HG03095 (cell line): ENCODE data around the gene MYH15.
A peak's percentile ranks its signal among the peaks of the same experiment; 100 is the strongest.

Source experiments
- ATAC-seq: cut with Tn5 transposase; IDR thresholded peaks from one replicate; pipeline ENCODE4 v1.9.1; 2021; ENCODE audit warnings: moderate library complexity; ENCODE audit not compliant: unreplicated experiment

The MYH15 gene

DNA sequence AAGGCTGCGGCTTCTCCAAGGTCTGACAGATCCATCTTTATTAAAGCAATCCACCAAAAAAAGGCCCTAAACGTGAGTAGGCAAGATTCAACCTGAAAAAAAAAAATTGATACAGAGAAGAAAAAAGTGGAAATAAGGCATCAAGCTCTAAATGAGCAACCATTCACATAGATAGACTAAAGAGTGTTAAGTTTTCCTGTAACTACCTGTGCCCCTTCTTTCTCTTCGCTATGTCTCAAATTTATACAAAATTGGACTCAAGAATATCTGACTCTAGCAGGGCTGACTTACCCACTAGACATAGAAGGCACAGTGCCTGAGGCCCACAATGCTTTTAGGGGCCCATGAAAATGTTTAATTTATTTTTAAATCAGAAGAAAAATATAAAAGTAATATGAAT is at the start of gene MYH15:
TSS of gene MYH15 (minus strand) at position 101 of the 400 bp plus-strand sequence. CDS start at position 35, 66 bp downstream.
- ATAC-seq, result no peak

DNA sequence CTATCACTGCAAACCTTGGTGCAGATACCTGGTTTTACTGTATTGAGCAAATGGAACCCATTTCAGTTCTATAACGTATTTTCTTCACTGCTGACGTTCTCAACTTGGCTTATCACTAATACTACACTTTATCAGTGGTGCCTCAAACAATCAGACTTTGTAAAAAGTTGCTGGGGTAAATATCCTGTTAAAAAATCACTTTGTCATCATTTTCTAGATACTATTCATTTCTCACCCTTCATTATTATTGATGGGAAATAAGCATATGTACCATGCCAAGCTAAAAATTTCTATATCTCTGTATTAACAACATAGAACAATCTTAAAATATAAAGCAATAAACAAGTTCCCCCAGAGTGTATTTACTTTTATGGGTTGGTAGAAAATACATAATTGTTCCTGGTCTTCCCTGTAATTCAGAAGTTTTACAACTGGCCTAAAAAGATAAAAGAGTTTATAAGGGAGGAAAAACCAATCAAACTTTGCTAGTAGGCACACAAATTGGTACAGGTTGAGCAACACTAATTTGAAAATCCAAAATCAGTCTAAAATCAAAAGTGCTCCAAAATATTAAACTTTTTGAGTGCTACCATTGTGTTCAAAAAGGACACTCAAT is 45.7 kb upstream of the MYH15 start:
- no peak for ATAC-seq

DNA sequence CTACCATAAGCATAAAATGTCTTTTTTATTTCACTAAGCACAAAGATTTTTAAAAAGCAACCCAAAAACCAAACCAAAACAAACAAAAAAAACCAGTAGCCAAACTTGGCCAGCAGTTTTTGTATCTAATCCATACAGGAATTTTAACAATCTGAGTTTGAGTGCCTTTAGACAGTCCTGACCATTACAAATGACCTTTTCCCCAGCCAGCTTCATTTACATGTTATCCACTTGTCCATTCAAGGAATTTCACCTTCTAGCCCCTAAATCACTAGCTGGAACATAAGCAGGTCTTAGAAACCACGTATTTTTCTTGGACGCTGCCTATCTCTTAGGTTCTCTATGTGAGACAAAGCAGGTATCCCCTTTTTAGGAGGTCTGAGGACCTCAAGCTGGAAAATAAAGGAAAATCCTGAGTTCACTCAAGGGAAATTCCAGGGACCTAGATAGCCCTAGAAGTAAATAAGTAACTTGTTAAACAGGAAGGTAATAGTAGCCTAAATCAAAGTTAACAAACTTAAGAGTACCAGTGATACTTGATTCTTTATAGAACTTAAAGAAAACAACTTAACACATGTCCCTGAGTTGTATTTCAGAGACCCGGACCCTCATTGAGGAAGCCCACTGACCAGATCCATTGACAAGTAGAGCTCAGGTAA is 44.6 kb upstream of the MYH15 start:
- ATAC-seq, result no peak

DNA sequence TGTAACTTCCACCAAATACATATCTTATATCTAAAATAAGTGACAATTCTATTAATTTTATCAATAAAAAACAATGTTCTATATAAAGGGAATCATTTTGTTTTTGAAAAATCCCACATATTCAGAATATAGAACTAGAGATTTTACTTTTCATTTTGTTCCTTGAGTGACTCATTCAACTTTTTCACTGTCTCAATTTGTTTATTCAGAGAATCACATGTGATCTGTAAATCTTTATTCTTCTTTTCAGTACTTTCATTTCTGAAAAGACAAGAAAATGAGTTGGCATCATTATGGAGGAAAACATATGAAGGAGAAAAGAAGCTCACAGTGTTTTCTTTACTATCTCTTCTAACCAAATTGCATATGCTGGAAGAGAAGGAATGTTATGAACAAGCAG is 43.8 kb upstream of the MYH15 start:
- no peak for ATAC-seq

DNA sequence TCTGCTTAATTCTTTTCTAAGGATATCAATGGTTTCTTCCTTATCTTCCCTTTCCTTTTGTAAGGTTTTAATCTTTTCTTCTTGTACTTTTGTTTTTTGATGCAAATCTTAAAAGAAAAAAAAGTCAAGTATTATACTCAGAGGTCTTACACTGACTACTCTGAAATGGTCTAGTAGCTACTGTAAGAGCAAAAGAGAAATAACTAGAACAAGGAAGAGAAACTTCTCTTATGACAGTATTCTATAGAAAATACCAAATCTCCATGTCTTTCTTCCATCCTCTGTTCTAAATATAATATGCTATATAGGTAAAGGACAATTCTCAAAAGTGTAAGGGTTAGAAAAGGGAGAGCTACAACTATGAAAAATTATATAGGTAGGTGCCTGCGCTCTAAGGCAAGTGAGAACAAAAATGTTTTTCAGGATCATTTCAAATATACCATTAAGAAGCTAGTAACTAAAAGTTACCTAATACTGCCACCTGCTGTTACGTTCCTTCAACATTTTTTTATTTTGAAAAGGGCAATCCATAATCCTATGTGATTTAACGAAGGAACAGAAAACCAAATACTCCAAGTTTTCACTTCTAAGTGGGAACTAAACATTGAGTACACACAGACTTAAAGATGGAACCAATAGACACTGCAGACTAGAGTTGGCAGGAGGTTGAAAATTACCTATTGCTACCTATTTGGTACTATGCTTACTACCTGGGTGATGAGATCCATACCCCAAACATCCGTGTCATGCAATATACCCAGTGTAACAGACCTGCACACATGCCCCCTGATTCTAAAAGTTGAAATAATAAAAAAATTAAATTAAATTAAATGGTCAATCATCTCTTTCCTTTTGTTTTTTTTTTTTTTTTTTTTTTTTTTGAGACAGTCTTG is 42.1 kb upstream of the MYH15 start:
- no peak for ATAC-seq

DNA sequence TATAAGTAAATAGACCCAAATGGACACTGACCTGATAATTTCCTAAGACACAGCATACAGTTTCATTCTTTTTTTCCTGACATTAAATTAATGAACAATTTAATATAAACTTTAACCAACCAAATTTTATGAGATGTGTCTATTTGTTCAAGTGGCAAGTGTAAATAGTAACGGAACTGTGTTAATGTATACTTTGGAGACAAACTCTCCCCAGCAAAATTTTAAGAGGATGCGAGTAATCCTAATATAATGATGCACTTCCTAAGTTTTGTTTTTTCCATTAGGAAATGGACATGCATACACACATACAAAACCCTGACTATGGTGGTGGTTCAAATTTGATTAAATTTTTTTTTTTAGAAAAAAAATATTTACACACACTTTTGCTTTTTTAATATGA is 38.5 kb upstream of the MYH15 start:
- no peak for ATAC-seq

DNA sequence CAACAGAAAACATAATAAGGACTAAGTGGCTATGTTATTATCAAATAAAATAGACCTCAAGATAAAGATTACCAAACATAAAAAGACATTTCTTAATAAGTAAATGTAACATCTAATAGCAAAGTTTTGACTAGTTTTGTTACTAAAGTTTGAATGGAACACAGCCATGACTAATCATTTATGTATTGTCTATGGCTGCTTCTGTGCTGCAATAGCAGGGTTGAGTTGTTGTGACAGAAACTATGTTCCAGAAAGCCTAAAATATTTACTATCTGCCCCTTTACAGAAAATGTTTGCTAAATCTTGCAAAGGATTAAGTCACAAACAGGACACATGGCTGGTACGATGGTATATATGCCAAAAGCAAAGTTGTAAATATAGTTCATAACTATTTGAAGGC is 37.9 kb upstream of the MYH15 start:
- ATAC-seq, result no peak

DNA sequence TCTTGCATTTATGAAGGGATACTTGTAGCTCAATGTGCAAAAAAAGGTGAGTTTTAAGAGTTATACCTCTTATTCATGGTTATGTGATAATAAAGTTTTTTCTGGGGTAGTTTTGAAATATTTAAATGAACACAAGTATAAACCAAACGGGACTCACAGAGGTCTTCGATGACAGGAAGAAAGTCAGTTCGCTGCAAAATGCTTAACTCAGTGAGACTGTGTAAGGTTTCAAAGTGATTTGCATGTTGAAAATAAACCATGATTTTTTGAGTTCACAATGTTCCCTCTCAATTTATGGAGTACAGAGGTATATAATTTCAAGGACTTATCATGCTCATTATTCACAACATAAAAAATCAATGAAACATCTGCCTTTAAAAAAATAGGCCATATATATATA is 36.3 kb upstream of the MYH15 start:
- ATAC-seq, result no peak

DNA sequence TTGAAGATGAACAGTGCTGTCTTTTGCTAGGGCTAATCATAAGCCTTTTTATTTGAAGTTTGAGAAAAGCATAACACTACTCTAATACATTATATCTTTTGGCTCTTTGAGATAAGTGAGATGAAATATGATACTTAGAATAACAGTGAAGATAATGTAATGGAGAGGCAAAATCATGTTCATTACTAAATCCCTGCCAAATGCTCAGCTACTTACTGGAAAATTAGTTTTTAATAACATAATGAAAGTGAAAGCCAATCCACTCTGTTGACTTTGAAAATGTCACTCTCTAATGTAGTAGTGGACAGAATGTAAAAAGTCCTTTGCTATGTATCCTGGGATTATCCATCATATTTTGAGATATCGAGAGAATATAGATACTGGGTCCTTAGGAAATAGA is 35.9 kb upstream of the MYH15 start:
- no peak for ATAC-seq

DNA sequence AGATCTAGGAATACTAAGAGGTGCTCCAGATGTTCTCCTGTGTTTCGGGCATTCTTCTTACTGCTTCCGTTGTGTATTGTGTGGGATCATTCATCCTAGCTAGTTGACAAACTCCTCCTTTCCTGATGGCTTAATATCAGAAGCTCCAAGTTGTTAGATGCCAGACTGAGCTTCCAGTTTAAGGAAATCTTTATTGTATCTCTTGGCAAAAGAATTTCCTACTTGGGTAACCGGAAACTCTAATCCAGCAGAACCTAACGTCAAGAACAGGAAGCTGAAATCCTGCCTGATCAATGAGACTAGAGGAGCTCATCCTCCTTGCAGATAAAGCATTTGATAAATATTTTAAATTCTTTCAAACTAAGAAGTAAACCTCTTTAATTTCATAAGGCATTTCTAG is 27.7 kb upstream of the MYH15 start:
- ATAC-seq, result no peak

DNA sequence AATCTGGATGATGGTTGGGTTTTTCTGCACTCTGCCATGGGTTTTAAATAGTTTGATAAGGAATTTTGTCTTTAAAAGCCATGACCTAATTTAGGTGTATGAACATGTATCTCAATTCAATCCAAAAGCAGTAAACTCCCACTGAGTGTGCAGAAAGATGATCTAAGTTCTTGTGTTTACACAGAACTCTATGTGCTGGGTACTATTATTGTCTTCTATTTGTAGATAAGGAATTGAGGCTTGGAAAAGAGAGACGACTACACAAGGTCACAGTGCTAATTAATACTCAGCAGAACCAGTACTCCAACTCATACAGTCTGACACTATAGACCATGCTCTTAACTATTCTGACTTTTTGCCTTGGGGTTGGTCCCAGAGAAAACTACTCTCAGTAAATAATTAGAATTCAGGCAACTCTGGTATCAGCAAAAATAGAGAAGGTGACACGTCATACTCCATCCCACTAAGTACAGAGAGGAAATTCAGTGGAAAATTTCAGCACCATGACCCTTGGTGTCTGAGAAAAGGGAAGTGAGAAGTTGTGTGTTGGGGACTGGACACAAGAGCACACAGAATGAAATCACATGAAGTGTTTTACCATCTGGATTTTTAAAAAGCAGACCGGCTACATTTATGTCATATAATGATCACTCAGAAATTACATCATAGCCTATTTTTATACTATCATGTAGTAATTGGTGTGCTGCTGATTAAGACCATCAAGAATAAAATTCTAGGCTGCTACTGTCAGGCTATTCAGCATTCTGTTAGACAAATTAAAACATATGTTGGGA is 18.3 kb upstream of the MYH15 start:
- ATAC-seq, result peak; percentile 94

DNA sequence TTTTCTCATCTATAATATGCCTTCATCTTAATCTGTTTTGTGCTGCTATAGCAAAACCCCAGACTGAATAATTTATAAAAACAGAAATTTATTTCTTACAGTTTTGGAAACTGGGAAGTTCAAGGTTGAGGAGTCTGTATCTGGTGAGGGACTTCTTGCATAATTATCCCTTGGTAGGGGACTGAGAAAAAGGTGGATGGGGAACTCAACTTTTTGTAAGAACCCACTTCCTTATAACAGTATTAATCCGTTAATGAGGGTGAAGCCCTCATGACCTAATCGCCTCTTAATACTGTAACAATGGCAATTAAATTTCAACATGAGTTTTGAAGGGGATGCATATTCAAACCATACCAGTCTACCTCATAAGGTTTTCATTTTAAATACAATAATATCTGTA is 17.4 kb upstream of the MYH15 start:
- no peak for ATAC-seq

DNA sequence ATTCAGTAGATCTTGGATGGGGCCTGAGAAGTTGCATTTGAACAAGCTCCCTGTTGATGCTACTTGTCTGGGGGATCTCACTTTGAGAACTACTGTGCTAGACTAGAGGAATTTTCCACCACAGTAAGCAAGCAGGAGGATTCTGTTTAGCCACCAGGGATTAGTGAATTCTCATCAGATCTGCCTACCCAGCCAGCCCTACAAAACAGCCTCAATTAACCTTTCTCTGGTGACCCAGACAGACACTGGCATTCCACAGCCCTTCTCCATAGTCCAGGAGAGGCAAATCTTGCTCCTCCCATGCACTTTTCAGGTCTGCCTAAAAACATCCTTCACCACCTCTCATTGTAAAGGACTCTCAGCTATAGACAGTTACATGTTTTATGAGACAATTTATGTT is 16.7 kb upstream of the MYH15 start:
- no peak for ATAC-seq

DNA sequence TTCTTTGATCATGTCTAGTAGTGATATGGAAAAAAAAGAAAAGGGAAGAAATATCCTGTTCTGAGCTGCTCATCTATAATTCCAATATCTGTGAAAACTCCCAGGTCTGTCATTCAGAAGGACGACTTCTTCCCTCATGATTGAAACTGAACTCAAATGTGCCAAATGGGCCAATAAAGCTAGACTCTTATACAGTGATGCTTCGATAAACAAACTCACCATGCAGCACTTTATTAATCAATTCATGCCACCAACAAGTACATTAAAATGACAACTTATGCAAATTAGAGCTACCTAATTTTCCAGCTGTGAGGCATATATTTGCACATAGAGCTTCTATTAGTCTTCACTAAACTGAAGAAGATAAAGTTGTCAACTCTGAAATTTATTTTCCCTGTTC is 15.6 kb upstream of the MYH15 start:
- ATAC-seq, result no peak

DNA sequence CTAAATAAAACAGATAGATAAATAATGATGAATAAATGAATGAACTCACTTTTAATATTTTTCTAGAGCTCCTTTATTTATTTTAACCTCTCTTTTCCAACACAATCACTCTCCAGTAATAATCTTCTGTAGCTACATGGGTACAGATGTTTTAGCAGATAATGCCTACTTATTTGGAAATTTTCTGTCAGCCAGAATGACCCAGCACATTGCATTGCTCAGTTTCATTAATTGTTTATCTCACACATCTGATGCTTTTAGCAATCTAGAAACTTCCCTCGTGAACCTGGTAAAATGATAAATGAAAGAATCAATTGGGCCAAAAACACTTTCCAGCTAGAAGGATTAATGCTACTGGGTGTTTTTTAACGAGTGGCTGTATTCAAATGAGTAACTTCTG is 14.9 kb upstream of the MYH15 start:
- ATAC-seq, result no peak

DNA sequence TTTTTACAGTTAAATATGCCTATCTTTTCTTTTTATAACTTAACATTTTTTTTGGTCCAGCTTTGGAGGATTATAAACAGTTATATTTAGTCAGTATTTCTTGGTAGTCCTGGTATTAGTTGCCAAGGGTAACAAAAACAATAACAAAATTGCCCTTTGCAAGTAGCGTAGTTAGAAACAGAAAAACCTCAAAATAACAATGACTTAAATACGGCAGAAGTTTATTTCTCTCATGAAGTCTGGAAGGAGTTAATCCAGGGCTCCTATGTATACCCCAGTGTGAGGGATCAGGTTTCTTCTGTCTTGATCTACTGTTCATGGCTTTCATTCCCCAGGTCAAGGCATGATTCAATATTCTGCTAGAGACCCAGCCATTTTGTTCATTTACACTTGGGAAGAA is 14.1 kb upstream of the MYH15 start:
- no peak for ATAC-seq

DNA sequence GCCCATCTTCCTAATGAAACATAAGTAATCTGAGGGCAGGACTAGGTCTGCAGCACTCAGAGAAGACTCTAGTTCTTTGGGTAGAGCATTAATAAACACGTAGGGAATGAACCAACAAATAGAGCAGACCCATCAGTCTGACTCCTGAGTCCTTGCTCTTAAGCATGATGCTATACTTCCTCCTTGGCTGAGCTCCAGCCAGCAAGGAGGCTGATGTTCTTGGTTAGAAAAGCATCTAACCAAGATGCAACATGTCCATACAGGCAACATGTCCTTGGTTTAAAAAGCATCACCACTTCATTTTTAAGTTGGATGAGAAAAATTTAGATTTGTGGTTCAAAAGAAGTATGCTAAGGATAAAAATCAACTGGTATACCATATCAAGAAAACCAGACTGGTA is 8.5 kb upstream of the MYH15 start:
- no peak for ATAC-seq

DNA sequence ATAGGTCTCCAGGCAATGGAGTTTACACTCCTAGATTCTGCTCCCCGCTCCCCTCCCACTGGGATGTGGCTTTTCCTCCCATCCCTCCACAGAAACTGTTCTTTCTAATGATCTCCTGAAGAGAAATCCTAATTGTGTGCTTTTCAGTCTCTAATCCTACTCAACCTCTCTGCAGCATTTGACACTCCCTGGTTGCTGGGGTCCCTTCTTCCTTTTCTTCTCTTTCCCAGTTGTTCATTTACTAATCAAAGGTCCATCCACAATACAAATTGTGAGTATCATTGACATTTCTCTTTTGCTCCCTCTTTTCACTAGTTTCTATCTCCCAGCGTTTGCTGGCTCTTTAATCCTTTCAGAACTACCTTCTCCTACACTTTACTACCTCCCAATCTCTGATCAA is 6.5 kb upstream of the MYH15 start:
- ATAC-seq, result no peak

DNA sequence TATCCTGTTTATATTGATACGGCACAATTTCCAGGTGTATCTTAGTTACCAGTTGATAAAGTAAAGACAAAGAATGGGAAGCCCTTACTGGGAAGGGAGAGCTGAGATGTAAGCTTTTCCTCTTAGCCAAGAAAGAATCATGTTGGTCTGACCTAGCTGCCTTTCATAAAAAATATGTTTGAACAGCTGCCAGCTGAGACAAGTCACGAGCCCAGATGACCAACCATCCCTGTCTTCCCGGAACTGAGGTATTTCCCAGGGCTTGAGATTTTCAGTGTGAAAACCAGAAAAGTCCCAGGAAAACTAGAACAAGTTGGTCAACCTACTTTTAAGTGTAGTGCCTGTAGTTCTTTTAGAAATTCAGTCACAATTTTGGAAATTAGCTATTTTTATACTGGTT is 3.6 kb upstream of the MYH15 start:
- ATAC-seq, result no peak

DNA sequence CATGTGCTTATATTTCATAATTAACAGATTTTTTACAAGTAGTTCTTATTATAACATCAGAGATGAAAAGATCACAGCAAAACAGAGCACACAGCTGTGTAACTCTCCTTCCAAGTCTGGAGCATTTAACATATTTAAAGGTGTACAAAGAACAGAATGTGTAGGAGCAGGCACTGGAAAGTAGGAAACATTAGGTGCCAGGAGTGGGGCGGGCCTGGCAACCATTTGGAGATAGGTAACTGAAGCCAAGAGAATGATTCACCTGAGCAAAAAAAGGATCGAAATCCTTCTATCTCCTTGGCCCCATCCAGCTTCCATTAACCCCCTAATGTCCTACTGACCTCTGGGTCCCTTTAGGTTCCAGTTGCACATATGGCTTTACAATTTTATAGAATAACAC is 2.3 kb upstream of the MYH15 start:
- no peak for ATAC-seq

DNA sequence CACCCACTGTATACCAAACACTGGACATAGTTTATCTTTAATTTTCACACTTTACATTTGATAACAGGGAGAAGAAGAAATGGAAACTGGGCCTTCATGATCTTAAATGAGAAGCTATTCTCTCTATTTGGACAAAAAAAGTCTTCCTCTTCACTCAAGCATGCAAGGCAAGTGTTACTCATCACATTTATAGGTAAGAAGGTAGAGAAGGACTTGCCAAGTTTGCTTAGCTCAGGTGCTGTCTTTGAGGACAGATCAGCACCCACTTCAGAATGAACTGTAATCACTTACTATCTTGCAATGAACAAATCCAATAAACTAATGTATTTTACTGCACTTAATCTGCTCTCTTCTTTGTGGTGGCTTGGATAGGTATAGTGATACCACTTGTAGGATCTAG is 1.1 kb upstream of the MYH15 start:
- ATAC-seq, result no peak
